Measurements from ENCODE around the gene PLVAP.
"Not testable (repeated sequence)": the region's sequence is repeated elsewhere in the genome, so short reads cannot be mapped to it uniquely, and the experiment has no call there.

Gene PLVAP

GRCh38 chr19:17398902-17399527 lies 21.9 kb upstream of the PLVAP start:
- DNase-seq: no peak

GRCh38 chr19:17394891-17395415 lies 17.8 kb upstream of the PLVAP start:
- DNase-seq: no peak

GRCh38 chr19:17393914-17394313 lies 16.8 kb upstream of the PLVAP start, which contains the start of gene CCDC194:
Gene CCDC194 (minus strand): TSS chr19:17394196. CDS start chr19:17394158, 38 bp downstream.
- no peak for DNase-seq

- DNase-seq: no peak
Observed at GRCh38 chr19:17393002-17393401, 15.9 kb upstream of the PLVAP start.

- no peak for DNase-seq
Observed at GRCh38 chr19:17391371-17392151, 14.4 kb upstream of the PLVAP start.

- peak; percentile 64 for DNase-seq
Observed at GRCh38 chr19:17390665-17391370, 13.7 kb upstream of the PLVAP start.

GRCh38 chr19:17389957-17390664 lies 13.0 kb upstream of the PLVAP start:
- DNase-seq: no peak

GRCh38 chr19:17389288-17389687 lies 12.1 kb upstream of the PLVAP start:
- no peak for DNase-seq

- DNase-seq: peak; percentile 25
Observed at GRCh38 chr19:17385878-17386611, 8.9 kb upstream of the PLVAP start.

GRCh38 chr19:17380426-17381138 lies 3.4 kb upstream of the PLVAP start:
- DNase-seq: no peak

- no peak for DNase-seq
Observed at GRCh38 chr19:17379221-17379631, 2.1 kb upstream of the PLVAP start.

GRCh38 chr19:17378271-17378670 lies 1.1 kb upstream of the PLVAP start:
- no peak for DNase-seq

- no peak for DNase-seq
Observed at GRCh38 chr19:17370026-17370587, 7.0 kb downstream of the PLVAP start.

- no peak for DNase-seq
Observed at GRCh38 chr19:17365361-17365760, 11.8 kb downstream of the PLVAP start.

GRCh38 chr19:17363852-17364605 lies 13.1 kb downstream of the PLVAP start:
- DNase-seq: not testable (repeated sequence)

- DNase-seq: no peak
Observed at GRCh38 chr19:17359905-17360800, 17.0 kb downstream of the PLVAP start.

GRCh38 chr19:17358395-17358794 lies 18.7 kb downstream of the PLVAP start:
- no peak for DNase-seq

- DNase-seq: no peak
Observed at GRCh38 chr19:17357724-17358123, 19.4 kb downstream of the PLVAP start.

- DNase-seq: no peak
Observed at GRCh38 chr19:17357078-17357666, 20.0 kb downstream of the PLVAP start.

Data from NCI-H1694 treated with DMSO at 0.1 percent for 48 hours (cell line).